HL-60/S4 treated with retinoic acid at 250 ng/mL for 4 days and 3 days (cell line): ENCODE data around the gene MRTFB.

Experiments used
- in situ Hi-C: fragments of 300-500 bp; cut with MboI; formaldehyde crosslinking; loops from 2 replicates; pipeline ENCODE4 v1.7.0; 2022; ENCODE audit warnings: low sequenced_read_pairs

Gene MRTFB

GRCh38 chr16:14280541-14280940, 209.4 kb downstream of the MRTFB start:
- in situ Hi-C loops, result loop anchor here (25.0 kb wide), 1 partner anchor 343 kb away; no protein-coding TSS in a partner anchor

DNA sequence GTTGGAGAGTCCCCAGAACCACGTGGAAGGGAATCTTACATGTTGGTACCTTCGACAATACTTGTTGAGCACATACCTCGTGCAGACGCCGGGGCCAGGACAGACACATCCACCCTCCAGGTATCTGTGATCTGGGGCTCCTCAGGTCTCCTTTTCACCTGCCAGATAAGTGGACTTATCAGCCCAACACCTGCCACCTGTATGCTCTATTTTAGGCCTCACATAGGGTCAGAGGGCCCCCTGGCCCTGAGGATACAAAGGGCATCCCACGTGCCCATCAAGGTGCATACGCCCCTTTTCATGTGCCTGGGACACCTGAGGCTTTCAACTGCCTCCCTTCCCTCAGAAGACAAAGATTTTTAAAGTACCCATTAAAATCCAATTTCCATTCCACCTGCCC, 212.7 kb downstream of the MRTFB start:
- in situ Hi-C loops, result loop anchor here (25.0 kb wide), 1 partner anchor 346 kb away; no protein-coding TSS in a partner anchor

DNA sequence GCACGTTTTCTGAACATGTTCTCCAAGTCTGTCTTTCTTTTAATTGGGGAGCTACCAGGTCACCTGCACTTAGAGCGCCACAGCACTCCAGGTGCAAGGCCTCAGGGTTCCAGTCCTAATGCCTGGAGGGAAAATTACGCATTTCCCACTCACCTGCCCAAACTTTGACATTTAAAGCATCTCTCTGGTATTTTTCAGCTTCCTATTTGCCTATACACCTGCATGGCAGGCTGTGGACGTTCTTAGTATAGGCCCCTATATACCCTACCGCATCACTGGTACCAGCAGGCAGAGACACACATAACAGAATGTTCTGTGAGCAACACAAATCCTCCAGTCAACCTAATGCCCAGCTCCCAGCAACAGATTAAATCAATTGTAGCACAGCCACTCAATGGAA, 213.3 kb downstream of the MRTFB start:
- in situ Hi-C loops, result loop anchor here (25.0 kb wide), 1 partner anchor 347 kb away; no protein-coding TSS in a partner anchor

DNA sequence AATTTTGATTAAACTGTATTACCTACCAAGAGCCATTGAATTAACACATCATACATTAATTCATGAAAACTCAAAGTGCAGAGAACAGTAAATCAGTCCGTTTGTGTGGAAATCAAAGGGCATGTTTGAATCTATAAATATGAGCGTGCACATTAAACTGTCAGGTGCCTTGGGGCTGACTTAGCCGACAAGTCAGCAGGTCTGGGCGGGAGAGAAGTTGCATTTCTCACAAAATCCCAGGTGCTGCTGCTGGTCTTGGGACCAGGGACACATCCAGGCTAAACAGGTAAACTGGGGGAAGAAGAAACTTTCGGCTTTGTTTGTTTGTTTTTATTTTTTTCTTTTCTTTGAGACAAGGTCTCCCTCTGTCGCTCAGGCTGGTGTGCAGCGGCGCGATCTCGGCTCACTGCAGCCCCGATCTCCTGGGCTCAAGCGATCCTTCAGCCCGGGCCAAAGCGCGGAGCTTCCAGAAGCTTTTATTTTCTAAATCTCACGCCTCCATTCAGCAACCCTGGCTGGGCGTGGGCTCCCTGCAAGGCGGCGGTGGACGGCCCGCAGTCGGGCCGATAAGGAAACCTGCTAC, 213.9 kb downstream of the MRTFB start:
- in situ Hi-C loops, result loop anchor here (25.0 kb wide), 1 partner anchor 348 kb away; no protein-coding TSS in a partner anchor

DNA sequence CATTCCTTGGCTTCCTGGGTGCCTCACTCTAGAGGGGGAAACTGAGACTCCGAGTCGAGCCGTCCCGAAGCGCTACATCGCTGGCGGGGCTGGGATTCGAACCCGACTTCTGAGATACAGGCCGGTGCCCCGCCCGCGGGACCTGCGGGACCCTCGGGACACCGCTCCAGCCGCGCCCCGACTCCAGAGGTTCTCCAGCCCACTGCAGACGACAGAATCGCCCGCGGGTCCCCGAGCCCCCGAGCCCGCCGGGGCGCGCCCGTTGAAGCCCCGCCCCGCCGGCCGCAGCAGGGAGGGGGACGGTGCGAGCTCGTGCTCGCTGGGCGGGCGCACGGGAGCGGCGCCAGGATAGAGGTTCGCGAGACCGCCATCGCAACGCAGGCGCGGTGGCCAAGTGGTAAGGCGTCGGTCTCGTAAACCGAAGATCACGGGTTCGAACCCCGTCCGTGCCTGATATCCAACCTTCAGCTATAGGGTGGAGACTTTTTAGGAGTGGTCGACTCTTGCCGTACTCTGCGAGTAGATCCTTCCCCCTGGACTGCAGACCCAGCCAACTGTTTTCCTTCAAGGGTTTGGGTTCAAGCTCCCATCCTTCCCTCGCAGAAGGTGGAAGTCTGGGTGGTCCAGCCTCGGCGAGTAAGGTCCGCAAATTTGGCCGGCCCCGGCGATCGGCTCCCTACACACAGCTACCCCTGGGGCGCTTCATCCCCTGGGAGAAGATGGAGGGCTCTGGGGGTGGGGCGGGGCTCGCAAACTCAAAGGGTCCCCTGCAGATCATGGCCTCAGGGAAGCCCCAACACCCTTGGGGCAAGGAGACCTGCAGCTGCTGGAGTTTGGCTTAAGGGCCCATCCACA, 214.6 kb downstream of the MRTFB start:
- in situ Hi-C loops, result loop anchor here (25.0 kb wide), 1 partner anchor 348 kb away; no protein-coding TSS in a partner anchor

- in situ Hi-C loops, result loop anchor here (25.0 kb wide), 1 partner anchor 349 kb away; no protein-coding TSS in a partner anchor
These were observed 215.5 kb downstream of the MRTFB start for GRCh38 chr16:14286368-14287230.

DNA sequence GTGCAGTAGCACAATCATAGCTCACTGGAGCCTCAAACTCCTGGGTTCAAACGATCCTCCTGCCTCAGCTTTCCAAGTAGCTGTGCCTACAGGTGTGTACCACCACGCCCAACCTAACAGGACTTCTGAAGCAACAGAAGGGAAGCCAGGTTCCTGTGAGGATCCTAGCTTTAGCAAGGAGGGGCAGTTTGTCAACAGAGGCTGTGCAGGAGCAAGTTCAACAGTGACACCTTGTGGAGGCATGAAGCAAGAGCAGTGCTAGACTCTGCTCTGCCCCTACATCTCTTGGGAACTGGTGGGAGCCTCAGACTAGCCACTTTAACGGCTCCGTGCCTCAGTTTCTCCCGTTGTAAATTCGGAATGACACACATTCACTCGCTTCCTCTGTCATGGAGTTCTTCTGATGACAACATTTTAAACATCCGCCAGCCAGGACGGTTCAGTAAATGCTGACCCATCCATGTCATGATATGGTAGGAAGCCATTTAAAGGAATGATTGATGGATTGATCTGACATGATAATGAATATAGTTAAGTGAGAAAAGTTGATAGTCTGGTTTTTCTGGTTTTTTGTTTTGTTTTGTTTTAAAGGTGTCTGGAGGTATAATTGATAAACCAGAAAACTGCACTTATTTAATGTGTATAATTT, 218.7 kb downstream of the MRTFB start:
- in situ Hi-C loops, result loop anchor here (25.0 kb wide), 1 partner anchor 353 kb away; no protein-coding TSS in a partner anchor

DNA sequence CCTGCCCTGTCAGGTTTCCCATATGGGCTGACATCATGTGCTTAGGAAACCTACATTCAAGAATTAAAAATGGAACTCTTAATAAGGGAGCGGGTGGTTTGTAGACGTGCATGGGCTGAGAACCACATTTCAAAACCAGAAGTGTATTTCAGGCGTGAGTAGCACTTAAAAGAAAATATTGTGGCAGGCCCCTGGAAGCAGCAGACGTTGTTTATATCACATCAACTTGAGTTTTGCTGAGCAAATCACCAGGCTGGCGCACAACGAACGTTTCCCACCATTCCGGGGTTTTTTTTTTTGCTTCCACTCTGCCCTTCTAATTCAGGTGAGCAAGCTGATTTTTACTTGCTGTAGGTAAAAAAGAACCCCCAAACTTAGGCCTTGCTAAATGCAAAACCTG, 220.2 kb downstream of the MRTFB start:
- in situ Hi-C loops, result loop anchor here (25.0 kb wide), 1 partner anchor 354 kb away; no protein-coding TSS in a partner anchor

DNA sequence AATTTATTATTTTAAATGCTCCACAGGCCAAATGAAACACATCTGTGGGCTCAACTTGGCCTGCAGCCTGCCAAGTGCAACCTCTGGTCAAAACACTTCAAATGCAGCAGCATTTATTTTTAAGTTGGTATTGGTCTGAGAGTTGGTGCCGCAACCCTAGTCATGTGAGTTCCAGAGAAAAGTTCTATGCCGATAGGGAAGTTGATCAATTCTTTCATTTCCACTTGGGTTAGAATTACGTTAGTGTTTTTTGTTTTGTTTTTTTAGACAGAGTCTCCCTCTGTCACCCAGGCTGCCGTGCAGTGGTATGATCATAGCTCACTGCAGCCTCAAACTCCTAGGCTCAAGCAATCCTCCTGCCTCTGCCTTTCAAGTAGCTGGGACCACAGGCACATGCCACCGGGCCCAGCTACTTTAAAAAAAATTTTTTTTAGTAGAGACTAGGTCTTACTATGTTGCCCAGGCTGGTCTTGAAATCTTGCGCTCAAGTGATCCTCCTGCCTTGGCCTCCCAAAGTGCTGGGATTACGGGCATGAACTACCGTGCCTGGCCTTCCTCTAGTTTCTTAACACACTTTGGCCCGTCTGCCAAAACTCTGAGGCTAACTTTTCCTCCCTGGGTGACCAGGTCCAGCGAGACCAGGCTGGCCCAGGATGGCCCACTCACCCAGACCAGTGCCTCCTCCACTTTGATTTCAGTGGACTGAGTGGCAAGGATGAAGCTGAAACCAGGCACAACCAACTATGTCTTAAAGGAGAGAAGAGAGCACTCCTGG, 221.1 kb downstream of the MRTFB start:
- in situ Hi-C loops, result loop anchor here (25.0 kb wide), 1 partner anchor 355 kb away; no protein-coding TSS in a partner anchor

- in situ Hi-C loops, result loop anchor here (25.0 kb wide), 1 partner anchor 359 kb away; no protein-coding TSS in a partner anchor
These were observed 225.5 kb downstream of the MRTFB start for GRCh38 chr16:14296663-14297062.

- in situ Hi-C loops, result loop anchor here (25.0 kb wide), 1 partner anchor 361 kb away; no protein-coding TSS in a partner anchor
These were observed 227.4 kb downstream of the MRTFB start for GRCh38 chr16:14298374-14299122.

DNA sequence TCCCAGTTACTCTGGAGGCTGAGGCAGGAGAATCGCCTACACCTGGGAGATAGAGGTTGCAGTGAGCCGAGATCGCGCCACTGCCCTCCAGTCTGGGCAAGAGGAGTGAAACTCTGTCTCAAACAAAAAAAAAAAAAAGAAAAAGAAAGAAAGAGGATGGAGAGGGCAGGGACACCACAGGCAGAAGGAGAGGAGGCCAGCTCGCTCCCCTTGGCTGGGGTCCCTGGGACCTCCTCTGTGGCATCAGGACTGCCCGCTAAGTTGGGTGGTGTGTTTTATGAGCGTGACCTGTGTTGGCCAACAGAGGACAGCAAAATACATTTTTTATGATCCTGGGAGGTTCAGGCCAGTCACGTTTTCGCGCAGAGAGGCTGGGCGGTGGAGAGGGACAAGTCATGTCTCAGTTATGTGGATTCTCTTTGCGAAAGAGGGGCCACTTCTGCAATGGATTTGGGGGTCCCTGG, 229.6 kb downstream of the MRTFB start:
- in situ Hi-C loops, result no loop called here

GRCh38 chr16:14301169-14302030, 230.3 kb downstream of the MRTFB start:
- in situ Hi-C loops, result no loop called here

- in situ Hi-C loops, result no loop called here
These were observed 230.9 kb downstream of the MRTFB start for GRCh38 chr16:14302031-14302398.

- in situ Hi-C loops, result no loop called here
These were observed 231.5 kb downstream of the MRTFB start for GRCh38 chr16:14302399-14303181.

DNA sequence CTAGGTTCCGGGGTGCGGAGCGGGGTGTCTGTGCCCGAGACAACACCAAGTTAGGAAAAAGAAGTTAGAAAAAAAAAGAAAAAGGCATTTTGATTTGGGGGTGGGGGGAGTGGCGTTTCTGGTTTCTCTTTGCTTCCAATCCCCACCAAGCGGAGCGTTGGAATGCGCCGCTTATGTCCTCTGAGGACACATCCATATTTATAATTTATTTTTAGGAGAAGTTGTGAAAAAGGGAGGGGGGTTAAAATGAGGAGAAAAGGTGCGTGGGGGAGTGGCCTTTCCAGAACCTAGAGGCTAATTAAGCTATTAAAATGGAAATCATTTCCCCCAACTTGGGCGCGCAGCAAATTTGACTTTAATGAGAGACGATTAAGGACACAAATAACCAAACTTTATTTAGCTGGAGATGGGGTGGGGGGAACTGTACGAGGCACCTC, 232.1 kb downstream of the MRTFB start:
- in situ Hi-C loops, result no loop called here
